GM12878 (cell line): ENCODE measurements around the gene FAM217B. TPM values are rescaled to one million over a fixed set of nuclear protein-coding genes. Genes with fewer than 3 reads are reported as not detected.

Source experiments
- CHD1 ChIP-seq: IDR thresholded peaks from 2 replicates; pipeline ENCODE4 v1.6.1; 2012; ENCODE audit warnings: low read depth, low read length, improper control_type of control experiment
- CUX1 ChIP-seq: IDR thresholded peaks from 2 replicates; pipeline ENCODE4 v1.6.1; 2012; ENCODE audit warnings: improper control_type of control experiment, low read depth, low read length; ENCODE audit not compliant: insufficient replicate concordance
- EED ChIP-seq: sonication (generic); IDR thresholded peaks from 2 replicates; pipeline ENCODE4 v1.6.1; 2016; ENCODE audit warnings: antibody characterized with exemption, low read depth
- ELK1 ChIP-seq: IDR thresholded peaks from 2 replicates; pipeline ENCODE4 v1.6.1; 2012; ENCODE audit warnings: low read depth, low read length, improper control_type of control experiment
- IRF4 ChIP-seq: IDR thresholded peaks from 2 replicates; pipeline ENCODE4 v1.6.1; 2011; ENCODE audit warnings: low read depth, low read length
- KLF5 ChIP-seq: fragments of 450-650 bp; IDR thresholded peaks from 2 replicates; pipeline ENCODE4 v1.6.1; 2014; ENCODE audit warnings: mild to moderate bottlenecking; ENCODE audit not compliant: partially characterized antibody
- MAX ChIP-seq: IDR thresholded peaks from 2 replicates; pipeline ENCODE4 v1.6.1; 2012; ENCODE audit warnings: low read depth, low read length, improper control_type of control experiment
- MTA3 ChIP-seq: IDR thresholded peaks from 2 replicates; pipeline ENCODE4 v1.6.1; 2012; ENCODE audit warnings: low read length, inconsistent platforms, borderline replicate concordance
- MXI1 ChIP-seq: fragments of 150-350 bp; IDR thresholded peaks from 2 replicates; pipeline ENCODE4 v1.6.1; 2011; ENCODE audit warnings: low read depth, mild to moderate bottlenecking, inconsistent platforms, low read length, improper control_type of control experiment
- POLR2AphosphoS2 ChIP-seq: IDR thresholded peaks from 2 replicates; pipeline ENCODE4 v1.6.1; 2011; ENCODE audit warnings: low read depth, mild to moderate bottlenecking, low read length, improper control_type of control experiment, moderate library complexity
- RELA ChIP-seq: fragments of 450-650 bp; IDR thresholded peaks from 2 replicates; pipeline ENCODE4 v1.8.0; 2014; ENCODE audit warnings: borderline replicate concordance; ENCODE audit not compliant: partially characterized antibody
- RELB ChIP-seq: fragments of 450-650 bp; IDR thresholded peaks from 2 replicates; pipeline ENCODE4 v1.6.1; 2017; ENCODE audit warnings: low read depth, mild to moderate bottlenecking, moderate library complexity
- SMARCA5 ChIP-seq: fragments of 450-650 bp; IDR thresholded peaks from 2 replicates; pipeline ENCODE4 v1.6.1; 2017; ENCODE audit warnings: mild to moderate bottlenecking
- WRNIP1 ChIP-seq: IDR thresholded peaks from 2 replicates; pipeline ENCODE4 v1.6.1; 2011; ENCODE audit warnings: low read depth, low read length, improper control_type of control experiment, borderline replicate concordance
- YBX1 ChIP-seq: fragments of 450-650 bp; IDR thresholded peaks from 2 replicates; pipeline ENCODE4 v1.6.1; 2016; ENCODE audit warnings: antibody characterized with exemption
- ZBTB40 ChIP-seq: fragments of 450-650 bp; IDR thresholded peaks from 2 replicates; pipeline ENCODE4 v1.6.1; 2016; ENCODE audit warnings: mild to moderate bottlenecking, moderate library complexity, borderline replicate concordance
- ZNF622 ChIP-seq: fragments of 450-650 bp; IDR thresholded peaks from 2 replicates; pipeline ENCODE4 v1.6.1; 2017; ENCODE audit warnings: mild to moderate bottlenecking, inconsistent platforms
- polyA plus RNA-seq, 11 experiments: library from polyadenylated mRNA; depleted of rRNA in 4 of 11; unstranded in 6 of 11; stranded (reverse) in 5 of 11; fragments of >200 nt; fragmentation: Nextera tagmentation in 4 of 11; fragmentation: Illumina TruSeq in 1 of 11; extraction: Ambion mirVana in 4 of 11; extraction: Trizol in 1 of 11; gene quantifications; 1 replicate in 1 of 11; 2 replicates in 10 of 11; pipeline versions ENCODE4 v1.2.1 to v1.2.3, GENCODE V29; 2011 to 2016; ENCODE audit warnings: inconsistent platforms in 2 of 11, missing spikeins in 2 of 11, low read depth in 1 of 11
- total RNA-seq, 4 experiments: library from RNA; depleted of rRNA in 3 of 4; stranded (reverse); fragments of >200 nt in 3 of 4; fragmentation: Illumina TruSeq in 1 of 4; extraction: Trizol in 1 of 4; gene quantifications; 2 replicates each; pipeline versions ENCODE4 v1.2.1 to v1.2.3, GENCODE V29; 2013 to 2021

The FAM217B gene
- total and polyA plus RNA-seq, 10 of the 15 experiments (the other 5 are each of a cell fraction or from before 2014, with no cell fraction given): 6.3 to 18.3 (median 10.6) TPM

GRCh38 chr20:59940129-59940955, at the start of gene FAM217B, which contains the start of gene PPP1R3D (continued):
- TF ChIP-seq CUX1: peak; percentile 59
- TF ChIP-seq EED: no peak; the same call in 1 of the 2 replicates
- no peak for TF ChIP-seq MTA3
- TF ChIP-seq ELK1: no peak
- no peak for TF ChIP-seq ZBTB40
- no peak for TF ChIP-seq YBX1
- peak; percentile 83; the same call in 1 of the 2 replicates for TF ChIP-seq SMARCA5
- TF ChIP-seq RELA: peak; percentile 52
- TF ChIP-seq MAX: peak; percentile 51; the same call in 1 of the 2 replicates
- TF ChIP-seq KLF5: no peak
- TF ChIP-seq MXI1: peak; percentile 62; the same call in 1 of the 2 replicates
- no peak; the same call in 1 of the 2 replicates for TF ChIP-seq CHD1
- peak; percentile 53; the same call in 1 of the 2 replicates for TF ChIP-seq POLR2AphosphoS2
- no peak for TF ChIP-seq IRF4
- no peak for TF ChIP-seq WRNIP1
- TF ChIP-seq ZNF622: no peak
- TF ChIP-seq RELB: no peak; the same call in 1 of the 2 replicates
